DOHH2 (cell line): Measurements from ENCODE around the gene TREML2.

ENCODE experiments used
- H3F3A ChIP-seq: fragments of 200-600 bp; sonication (generic), shearing (Covaris generic); 2 replicates; pipeline ENCODE4 v1.6.0; 2016; ENCODE audit warnings: antibody characterized with exemption, mild to moderate bottlenecking; ENCODE audit not compliant: control insufficient read depth, insufficient read depth
- H3K27ac ChIP-seq: fragments of 200-600 bp; sonication (generic); 2 replicates; pipeline ENCODE4 v1.5.1; 2014; ENCODE audit warnings: low read depth, mild to moderate bottlenecking, low read length, moderate library complexity
- H3K27me3 ChIP-seq: fragments of 200-600 bp; sonication (generic); 2 replicates; pipeline ENCODE4 v1.6.1; 2014; ENCODE audit warnings: mild to moderate bottlenecking, low read length, mixed read lengths; ENCODE audit not compliant: control insufficient read depth
- H3K36me3 ChIP-seq: fragments of 200-600 bp; sonication (generic); 2 replicates; pipeline ENCODE4 v1.6.1; 2014; ENCODE audit warnings: mild to moderate bottlenecking, low read length, moderate library complexity, mixed read lengths; ENCODE audit not compliant: control insufficient read depth
- H3K4me1 ChIP-seq: fragments of 200-600 bp; sonication (generic); 2 replicates; pipeline ENCODE4 v1.6.1; 2014; ENCODE audit warnings: mild to moderate bottlenecking, low read length, mixed read lengths; ENCODE audit not compliant: control insufficient read depth
- H3K4me2 ChIP-seq: fragments of 200-600 bp; sonication (generic); 2 replicates; pipeline ENCODE4 v1.6.0; 2014; ENCODE audit warnings: mild to moderate bottlenecking, low read length, moderate library complexity
- H3K4me3 ChIP-seq: fragments of 200-600 bp; sonication (generic); 2 replicates; pipeline ENCODE4 v1.5.1; 2014; ENCODE audit warnings: mild to moderate bottlenecking, low read length, mixed read lengths
- H3K79me2 ChIP-seq: fragments of 200-600 bp; sonication (generic); 2 replicates; pipeline ENCODE4 v1.6.1; 2014; ENCODE audit warnings: mild to moderate bottlenecking, low read length, mixed read lengths; ENCODE audit not compliant: control insufficient read depth
- H3K9me2 ChIP-seq: fragments of 200-600 bp; sonication (generic); replicated peaks from 2 replicates; pipeline ENCODE4 v1.6.1; 2014; ENCODE audit warnings: mild to moderate bottlenecking, low read length, mixed read lengths; ENCODE audit not compliant: control insufficient read depth
- H3K9me3 ChIP-seq: fragments of 200-600 bp; sonication (generic); 2 replicates; pipeline ENCODE4 v1.6.1; 2014; ENCODE audit warnings: antibody characterized with exemption, low read length, mixed read lengths; ENCODE audit not compliant: control insufficient read depth, insufficient read depth
- H4K20me1 ChIP-seq: fragments of 200-600 bp; sonication (generic); 2 replicates; pipeline ENCODE4 v1.6.0; 2014; ENCODE audit warnings: low read depth, mild to moderate bottlenecking, antibody characterized with exemption, low read length, moderate library complexity; ENCODE audit not compliant: control insufficient read depth, insufficient read depth
- EZH2phosphoT487 ChIP-seq: fragments of 200-600 bp; sonication (generic); IDR thresholded peaks from 2 replicates; pipeline ENCODE4 v1.6.1; 2017; ENCODE audit warnings: borderline replicate concordance, mild to moderate bottlenecking, antibody characterized with exemption, low read length, moderate library complexity, mixed read lengths
- TF ChIP-seq, protein P1 (sequence below): fragments of 200-600 bp; sonication (generic); IDR thresholded peaks from one replicate; pipeline ENCODE4 v1.5.1; 2014; ENCODE audit warnings: antibody characterized with exemption, mild to moderate bottlenecking, low read depth, low read length; ENCODE audit not compliant: poor library complexity, severe bottlenecking

Gene TREML2

GRCh38 chr6:41222045-41222444 lies 21.1 kb upstream of the TREML2 start:
- Histone ChIP-seq H3K79me2 (no peaks in the 10 kb centered on the region), H3K9me3 (no peaks in the 10 kb centered on the region; the same call in 1 of the 2 replicates), H3K36me3 (no peaks in the 10 kb centered on the region), H4K20me1 (no peaks in the 10 kb centered on the region), H3F3A (no peaks in the 10 kb centered on the region), H3K27ac (no peak overlapping the region), H3K9me2 (no peaks in the 10 kb centered on the region), H3K4me1 (no peaks in the 10 kb centered on the region), H3K4me3 (no peak overlapping the region), H3K4me2 (no peak overlapping the region), H3K27me3 (peaks cover 2% of the 10 kb centered on the region; the same call in 1 of the 2 replicates)
- TF ChIP-seq, protein P1, sequence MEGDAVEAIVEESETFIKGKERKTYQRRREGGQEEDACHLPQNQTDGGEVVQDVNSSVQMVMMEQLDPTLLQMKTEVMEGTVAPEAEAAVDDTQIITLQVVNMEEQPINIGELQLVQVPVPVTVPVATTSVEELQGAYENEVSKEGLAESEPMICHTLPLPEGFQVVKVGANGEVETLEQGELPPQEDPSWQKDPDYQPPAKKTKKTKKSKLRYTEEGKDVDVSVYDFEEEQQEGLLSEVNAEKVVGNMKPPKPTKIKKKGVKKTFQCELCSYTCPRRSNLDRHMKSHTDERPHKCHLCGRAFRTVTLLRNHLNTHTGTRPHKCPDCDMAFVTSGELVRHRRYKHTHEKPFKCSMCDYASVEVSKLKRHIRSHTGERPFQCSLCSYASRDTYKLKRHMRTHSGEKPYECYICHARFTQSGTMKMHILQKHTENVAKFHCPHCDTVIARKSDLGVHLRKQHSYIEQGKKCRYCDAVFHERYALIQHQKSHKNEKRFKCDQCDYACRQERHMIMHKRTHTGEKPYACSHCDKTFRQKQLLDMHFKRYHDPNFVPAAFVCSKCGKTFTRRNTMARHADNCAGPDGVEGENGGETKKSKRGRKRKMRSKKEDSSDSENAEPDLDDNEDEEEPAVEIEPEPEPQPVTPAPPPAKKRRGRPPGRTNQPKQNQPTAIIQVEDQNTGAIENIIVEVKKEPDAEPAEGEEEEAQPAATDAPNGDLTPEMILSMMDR: no peak
- no peak for TF ChIP-seq EZH2phosphoT487

DNA sequence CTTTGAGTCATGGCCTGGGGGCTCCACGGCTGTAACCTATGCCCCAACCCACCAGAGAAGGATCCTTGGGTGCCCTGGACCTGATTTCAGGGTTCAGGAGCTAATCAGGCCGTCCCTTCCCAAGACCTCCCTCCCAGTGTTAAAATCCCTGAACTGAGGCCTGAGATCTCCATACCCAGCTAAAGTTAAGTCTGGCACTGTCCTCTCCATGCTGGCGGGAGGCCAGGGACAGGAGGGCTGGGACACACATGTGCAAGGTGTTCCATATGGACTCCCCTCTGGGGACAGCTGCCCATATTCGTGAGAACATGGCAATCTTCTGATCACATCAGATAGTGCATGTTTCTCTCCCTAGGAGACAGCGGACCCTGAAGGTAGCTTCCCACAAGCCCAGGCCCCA lies 15.7 kb upstream of the TREML2 start:
- no peaks in the 10 kb centered on the region for H3K79me2 ChIP-seq
- H3K4me2 ChIP-seq: no peak overlapping the region
- H3K4me3 ChIP-seq: no peak overlapping the region
- no peaks in the 10 kb centered on the region for H4K20me1 ChIP-seq
- H3K9me3 ChIP-seq: peaks cover 7% of the 10 kb centered on the region
- H3K9me2 ChIP-seq: no peaks in the 10 kb centered on the region
- H3K27me3 ChIP-seq: no peaks in the 10 kb centered on the region
- TF ChIP-seq, protein P1: no peak
- no peak for TF ChIP-seq EZH2phosphoT487
- H3K4me1 ChIP-seq: no peaks in the 10 kb centered on the region
- H3K36me3 ChIP-seq: no peaks in the 10 kb centered on the region
- no peak overlapping the region for H3K27ac ChIP-seq
- H3F3A ChIP-seq: no peaks in the 10 kb centered on the region

GRCh38 chr6:41215777-41216176 lies 14.8 kb upstream of the TREML2 start:
- no peak overlapping the region for H3K4me3 ChIP-seq
- no peaks in the 10 kb centered on the region for H3K4me1 ChIP-seq
- H3K36me3 ChIP-seq: no peaks in the 10 kb centered on the region
- no peak overlapping the region for H3K27ac ChIP-seq
- no peaks in the 10 kb centered on the region for H3K9me2 ChIP-seq
- H3F3A ChIP-seq: no peaks in the 10 kb centered on the region
- no peaks in the 10 kb centered on the region for H3K27me3 ChIP-seq
- no peaks in the 10 kb centered on the region for H4K20me1 ChIP-seq
- H3K79me2 ChIP-seq: no peaks in the 10 kb centered on the region
- TF ChIP-seq EZH2phosphoT487: no peak
- TF ChIP-seq, protein P1: no peak
- no peak overlapping the region for H3K4me2 ChIP-seq
- H3K9me3 ChIP-seq: peaks cover 7% of the 10 kb centered on the region
